Stimulated activated naive B cell treated with anti-CD40 and anti-IgM and Interleukin-4, amounts not matched to agents 10 μg/mL and 1 μg/mL and 100 μg/mL, for 72 hours (primary cell): ENCODE data around the gene SH2D1B.

Source experiments
- ATAC-seq, 2 donors: fragments of 150-1000 bp; cut with Tn5 transposase; replicated peaks; 2 replicates each; pipeline ENCODE4 v1.10.0; 2021; ENCODE audit warnings: moderate library complexity in 1 of 2
- DNase-seq: peaks from one replicate; pipeline ENCODE4 v3.0.0; 2021
- H3K27ac Mint-ChIP-seq: one replicate; pipeline ENCODE4 v1.8.0; 2022; ENCODE audit warnings: mild to moderate bottlenecking, mixed read lengths
- H3K27me3 Mint-ChIP-seq, 2 donors: one replicate each; pipeline ENCODE4 v1.8.0; 2022; ENCODE audit warnings: mixed read lengths in 2 of 2
- H3K36me3 Mint-ChIP-seq, 2 donors: one replicate each; pipeline ENCODE4 v1.8.0; 2022; ENCODE audit warnings: mixed read lengths in 2 of 2, mild to moderate bottlenecking in 1 of 2
- H3K4me1 Mint-ChIP-seq, 2 donors: one replicate each; pipeline ENCODE4 v1.8.0; 2022; ENCODE audit warnings: mixed read lengths in 2 of 2, mild to moderate bottlenecking in 1 of 2
- H3K4me3 Mint-ChIP-seq, 2 donors: one replicate each; pipeline ENCODE4 v1.8.0; 2022; ENCODE audit warnings: mild to moderate bottlenecking in 2 of 2, mixed read lengths in 2 of 2, moderate library complexity in 1 of 2
- H3K9me3 Mint-ChIP-seq, 2 donors: one replicate each; pipeline ENCODE4 v1.8.0; 2022; ENCODE audit warnings: mixed read lengths in 2 of 2, mild to moderate bottlenecking in 1 of 2

SH2D1B gene

GRCh38 chr1:162416909-162417308 is 5.0 kb upstream of the SH2D1B start:
- DNase-seq (no peak), ATAC-seq (no peak)
- Mint-ChIP-seq H3K27me3 (peaks cover 15 to 31% of the 10 kb centered on the region in 2 donors), H3K36me3 (no peaks in the 10 kb centered on the region), H3K9me3 (no peaks in the 10 kb centered on the region), H3K4me3 (no peak overlapping the region), H3K27ac (no peak overlapping the region), H3K4me1 (peaks cover 2 to 6% of the 10 kb centered on the region in 2 donors)

DNA sequence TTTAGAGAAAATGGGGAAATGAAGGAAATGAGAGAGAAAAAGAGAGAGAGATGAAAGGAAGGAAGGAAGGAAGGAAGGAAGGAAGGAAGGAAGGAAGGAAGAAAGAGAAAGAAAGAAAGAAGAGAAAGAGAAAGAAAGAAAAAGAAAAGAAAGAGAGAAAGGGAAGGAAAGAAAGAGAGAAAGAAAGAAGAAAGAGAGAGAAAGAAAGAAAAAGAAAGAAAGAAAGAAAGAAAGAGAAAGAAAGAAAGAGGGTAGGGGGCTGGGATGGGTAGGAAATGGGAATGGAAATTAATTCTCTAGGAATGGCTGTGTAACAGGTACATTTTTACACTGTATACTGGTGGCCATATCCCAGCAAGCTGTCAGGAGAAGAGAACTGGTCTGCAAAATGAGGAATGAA is 4.3 kb upstream of the SH2D1B start:
- no peak overlapping the region for H3K27ac Mint-ChIP-seq
- no peaks in the 10 kb centered on the region for H3K9me3 Mint-ChIP-seq
- ATAC-seq (no peak), DNase-seq (no peak)
- H3K27me3 Mint-ChIP-seq, result peaks cover 21 to 34% of the 10 kb centered on the region in 2 donors
- H3K4me3 Mint-ChIP-seq, result no peak overlapping the region
- H3K4me1 Mint-ChIP-seq, result no peaks in the 10 kb centered on the region
- H3K36me3 Mint-ChIP-seq, result no peaks in the 10 kb centered on the region

DNA sequence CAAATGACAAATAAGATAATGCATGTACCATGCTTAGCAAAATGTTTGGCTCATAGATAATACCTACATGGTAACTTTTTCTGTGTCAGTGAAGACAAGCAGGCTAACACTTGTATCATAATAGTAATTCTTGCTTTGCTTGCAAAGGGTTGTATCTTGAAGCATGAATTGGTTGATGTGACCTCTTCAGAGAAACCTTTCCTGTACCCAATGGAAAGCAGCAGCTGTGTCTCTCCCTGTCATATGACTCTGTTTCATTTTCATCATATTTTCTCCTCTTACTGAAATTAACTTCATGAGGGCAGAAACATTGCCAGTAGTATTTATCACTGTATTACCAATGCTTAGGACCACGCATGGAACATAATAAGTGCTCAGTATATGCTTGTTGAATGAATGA is 4.4 kb downstream of the SH2D1B start:
- Mint-ChIP-seq H3K36me3 (no peaks in the 10 kb centered on the region), H3K9me3 (no peaks in the 10 kb centered on the region), H3K27ac (no peak overlapping the region), H3K4me1 (no peaks in the 10 kb centered on the region), H3K27me3 (peaks cover 20 to 25% of the 10 kb centered on the region in 2 donors), H3K4me3 (no peak overlapping the region)
- DNase-seq, result no peak
- no peak for ATAC-seq

GRCh38 chr1:162406811-162407210 is 5.1 kb downstream of the SH2D1B start:
- H3K27me3 Mint-ChIP-seq, result peaks cover 20% of the 10 kb centered on the region in 2 donors
- no peaks in the 10 kb centered on the region for H3K9me3 Mint-ChIP-seq
- no peak for ATAC-seq
- H3K36me3 Mint-ChIP-seq, result no peaks in the 10 kb centered on the region
- H3K27ac Mint-ChIP-seq, result no peak overlapping the region
- no peak for DNase-seq
- no peak overlapping the region for H3K4me3 Mint-ChIP-seq
- no peaks in the 10 kb centered on the region for H3K4me1 Mint-ChIP-seq

DNA sequence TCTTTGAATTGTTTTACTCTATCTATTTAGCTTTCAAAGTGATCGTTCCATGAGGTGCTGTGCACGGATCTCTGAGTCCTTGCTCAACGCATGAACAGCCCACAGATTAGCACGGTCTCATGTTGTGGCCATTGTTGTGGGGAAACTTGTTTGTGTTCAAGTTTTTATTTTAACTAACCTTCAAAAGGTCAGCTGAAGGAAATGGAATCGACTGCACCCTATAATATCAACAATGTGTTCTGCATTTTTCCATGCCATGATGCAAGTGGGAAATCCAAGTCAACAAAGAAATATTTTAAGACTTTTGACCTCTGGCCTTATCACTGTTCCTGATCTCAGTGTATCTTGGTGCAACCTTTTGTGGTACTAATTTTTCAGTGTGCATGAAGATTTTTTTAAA is 6.1 kb downstream of the SH2D1B start:
- Mint-ChIP-seq H3K36me3 (no peaks in the 10 kb centered on the region), H3K9me3 (no peaks in the 10 kb centered on the region), H3K27ac (no peak overlapping the region), H3K27me3 (peaks cover 14 to 16% of the 10 kb centered on the region in 2 donors), H3K4me1 (no peaks in the 10 kb centered on the region), H3K4me3 (no peak overlapping the region)
- DNase-seq, result no peak
- no peak for ATAC-seq

- no peak for ATAC-seq
- peaks cover 7 to 16% of the 10 kb centered on the region in 2 donors for H3K27me3 Mint-ChIP-seq
Measured at GRCh38 chr1:162404550-162405160, 7.3 kb downstream of the SH2D1B start.

GRCh38 chr1:162400790-162401355 is 11.1 kb downstream of the SH2D1B start:
- Mint-ChIP-seq H3K4me1 (no peaks in the 10 kb centered on the region), H3K27me3 (peaks cover 22 to 37% of the 10 kb centered on the region in 2 donors), H3K4me3 (no peak overlapping the region), H3K27ac (no peak overlapping the region), H3K36me3 (no peaks in the 10 kb centered on the region), H3K9me3 (no peaks in the 10 kb centered on the region)
- ATAC-seq (no peak), DNase-seq (no peak)

More at GRCh38 chr1:162404550-162405160, 7.3 kb downstream of the SH2D1B start:
- H3K4me1 Mint-ChIP-seq, result no peaks in the 10 kb centered on the region
- H3K9me3 Mint-ChIP-seq, result no peaks in the 10 kb centered on the region
- H3K36me3 Mint-ChIP-seq, result no peaks in the 10 kb centered on the region
- no peak for DNase-seq
- H3K4me3 Mint-ChIP-seq, result no peak overlapping the region
- no peak overlapping the region for H3K27ac Mint-ChIP-seq

DNA sequence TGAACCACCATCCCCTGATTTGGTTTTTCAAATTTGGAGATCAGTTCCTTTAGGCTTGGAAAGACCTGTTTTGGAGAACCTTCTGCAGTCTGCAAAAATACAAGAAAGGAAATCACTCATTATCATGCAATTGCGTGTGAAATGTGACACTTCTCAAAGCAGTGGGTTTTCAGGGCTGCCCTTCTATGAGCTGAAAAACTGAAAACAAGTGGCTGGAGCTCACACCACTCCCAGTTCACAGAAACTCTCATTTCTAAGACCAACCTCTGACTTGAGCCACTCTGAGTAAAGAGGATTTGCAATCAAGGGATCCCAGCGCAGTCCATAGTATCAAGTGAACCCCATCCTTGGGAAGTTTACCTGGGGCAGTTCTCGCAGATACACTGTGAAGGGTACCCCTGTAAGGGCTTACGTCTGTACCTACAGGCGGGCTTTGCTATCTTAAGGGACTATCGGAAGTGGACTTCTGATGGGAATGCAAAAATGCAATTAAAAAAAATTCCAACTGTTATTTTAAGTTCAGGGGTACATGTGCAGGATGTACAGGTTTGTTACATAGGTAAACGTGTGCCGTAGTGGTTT is 12.8 kb downstream of the SH2D1B start:
- H3K4me3 Mint-ChIP-seq, result no peak overlapping the region
- no peaks in the 10 kb centered on the region for H3K4me1 Mint-ChIP-seq
- peaks cover 22 to 38% of the 10 kb centered on the region in 2 donors for H3K27me3 Mint-ChIP-seq
- DNase-seq, result no peak
- H3K36me3 Mint-ChIP-seq, result no peaks in the 10 kb centered on the region
- H3K9me3 Mint-ChIP-seq, result no peaks in the 10 kb centered on the region
- H3K27ac Mint-ChIP-seq, result no peak overlapping the region
- no peak for ATAC-seq

DNA sequence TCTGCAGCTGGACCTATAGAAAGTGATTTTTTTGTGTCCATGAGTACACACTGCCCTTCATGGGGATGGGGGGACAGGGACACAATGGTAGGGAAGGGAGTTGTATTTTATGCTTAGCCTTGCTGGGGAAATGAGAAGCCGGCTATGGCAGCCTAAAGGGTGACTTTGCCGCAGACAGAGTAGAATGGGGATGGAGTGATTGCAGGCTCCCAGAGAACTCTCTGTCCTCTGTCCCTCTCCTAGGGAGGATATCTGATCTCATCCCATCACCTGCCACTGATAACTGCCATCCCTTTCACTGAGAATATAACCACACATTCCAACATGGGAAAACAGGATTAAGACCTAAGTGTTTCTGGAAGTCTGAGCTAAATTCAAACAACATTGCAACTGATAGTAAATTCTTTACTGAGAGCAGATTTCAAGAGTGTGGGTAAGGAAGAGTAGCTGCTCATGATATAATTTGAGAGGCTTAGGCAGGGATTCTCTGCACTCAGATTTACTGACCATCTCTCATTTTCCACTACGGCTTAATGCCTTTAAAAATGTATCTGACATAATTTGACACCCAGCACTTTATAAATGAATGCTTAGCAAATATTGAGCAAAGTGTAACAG is 13.9 kb downstream of the SH2D1B start:
- ATAC-seq, result no peak
- Mint-ChIP-seq H3K36me3 (no peaks in the 10 kb centered on the region), H3K27ac (no peak overlapping the region), H3K4me1 (no peaks in the 10 kb centered on the region), H3K9me3 (no peaks in the 10 kb centered on the region), H3K27me3 (peaks cover 22 to 38% of the 10 kb centered on the region in 2 donors), H3K4me3 (no peak overlapping the region)
- DNase-seq, result no peak

GRCh38 chr1:162397039-162397448 is 14.9 kb downstream of the SH2D1B start:
- Mint-ChIP-seq H3K36me3 (no peaks in the 10 kb centered on the region), H3K27me3 (peaks cover 22 to 33% of the 10 kb centered on the region in 2 donors), H3K4me3 (no peak overlapping the region), H3K4me1 (peaks cover 0 to 2% of the 10 kb centered on the region in 2 donors), H3K9me3 (no peaks in the 10 kb centered on the region), H3K27ac (no peak overlapping the region)
- ATAC-seq, result no peak
- no peak for DNase-seq

DNA sequence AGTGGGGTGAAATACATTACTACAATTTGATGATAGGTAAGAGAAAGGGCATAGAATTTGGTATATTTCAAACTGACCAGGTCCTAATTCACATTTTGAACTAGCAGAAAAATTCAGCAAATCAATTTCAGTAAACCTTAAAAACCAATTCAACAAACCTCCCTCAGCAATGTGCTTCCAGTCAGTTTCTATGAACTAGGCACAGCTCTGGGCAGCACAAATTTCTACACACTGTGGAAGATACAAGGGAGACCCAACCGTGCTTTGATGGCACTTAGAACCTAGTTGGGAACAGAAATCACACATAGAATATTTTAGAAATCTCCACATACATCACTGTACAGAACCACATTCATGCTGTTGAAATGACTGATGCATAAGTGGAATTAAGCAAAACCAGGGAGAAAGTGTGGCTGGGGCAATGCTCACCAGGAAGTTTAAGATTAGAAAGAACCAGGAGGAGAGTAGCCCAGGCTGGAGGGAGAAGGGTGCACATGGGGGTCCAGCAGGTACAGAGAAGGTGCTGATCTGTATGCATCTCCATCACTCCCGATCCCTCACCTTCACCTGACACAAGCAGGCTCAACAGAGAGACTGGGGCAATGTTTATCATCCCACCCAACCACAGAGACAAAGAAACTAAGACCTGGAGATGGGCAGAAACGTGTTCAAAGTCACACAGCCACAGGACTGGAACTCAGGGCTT is 15.6 kb downstream of the SH2D1B start:
- ATAC-seq (no peak), DNase-seq (no peak)
- peaks cover 3 to 7% of the 10 kb centered on the region in 2 donors for H3K4me1 Mint-ChIP-seq
- no peak overlapping the region for H3K27ac Mint-ChIP-seq
- H3K36me3 Mint-ChIP-seq, result no peaks in the 10 kb centered on the region
- no peaks in the 10 kb centered on the region for H3K9me3 Mint-ChIP-seq
- H3K27me3 Mint-ChIP-seq, result peaks cover 22 to 33% of the 10 kb centered on the region in 2 donors
- no peak overlapping the region for H3K4me3 Mint-ChIP-seq

- no peaks in the 10 kb centered on the region for H3K9me3 Mint-ChIP-seq
- peaks cover 23 to 29% of the 10 kb centered on the region in 2 donors for H3K27me3 Mint-ChIP-seq
- H3K4me1 Mint-ChIP-seq, result peaks cover 11 to 25% of the 10 kb centered on the region in 2 donors
- no peak overlapping the region for H3K4me3 Mint-ChIP-seq
- ATAC-seq, result peak in 1 of 2 donors; percentile 46
- no peak overlapping the region for H3K27ac Mint-ChIP-seq
- DNase-seq, result no peak
- H3K36me3 Mint-ChIP-seq, result no peaks in the 10 kb centered on the region
Measured at GRCh38 chr1:162391790-162392563, 20.0 kb downstream of the SH2D1B start.

- H3K4me3 Mint-ChIP-seq, result no peak overlapping the region
Measured at GRCh38 chr1:162390396-162391185, 21.3 kb downstream of the SH2D1B start.

More at GRCh38 chr1:162390396-162391185, 21.3 kb downstream of the SH2D1B start:
- Mint-ChIP-seq H3K4me1 (peaks cover 11 to 25% of the 10 kb centered on the region in 2 donors), H3K9me3 (no peaks in the 10 kb centered on the region), H3K27me3 (peaks cover 11 to 26% of the 10 kb centered on the region in 2 donors), H3K27ac (no peak overlapping the region), H3K36me3 (no peaks in the 10 kb centered on the region)
- ATAC-seq (no peak), DNase-seq (no peak)
